ENCODE data around the gene LCK. TPM values are rescaled to one million over a fixed set of nuclear protein-coding genes. Genes with fewer than 3 reads are reported as not detected.

LCK gene
- total RNA-seq, 3 donors from 2014 or later (not counting 1 experiment from before 2014, with no cell fraction given): 180 to 227 (median 215) TPM

- Mint-ChIP-seq H3K4me1 (peaks cover 21% of the 10 kb centered on the region in 2 donors), H3K27ac (peak overlapping the region in 1 of 2 donors; percentile 51), H3K27me3 (ENCODE audit: low read depth in 2 of 2) (no peaks in the 10 kb centered on the region), H3K4me3 (no peak overlapping the region), H3K36me3 (peaks cover 11% of the 10 kb centered on the region), H3K9me3 (no peaks in the 10 kb centered on the region)
- H3K27me3 ChIP-seq (ENCODE audit: control insufficient read depth, insufficient read depth, low read length): no peaks in the 10 kb centered on the region
- no peak overlapping the region for H3K27ac ChIP-seq (ENCODE audit: low read length)
- peaks cover 76% of the 10 kb centered on the region for H3K36me3 ChIP-seq (ENCODE audit: control insufficient read depth, insufficient read depth, low read length)
- H3K4me3 ChIP-seq (ENCODE audit: low read length): no peak overlapping the region
- intact Hi-C loops (cut with micrococcal nuclease): no loop called here
- DNase-seq (no peak), ATAC-seq (no peak)
- peaks cover 9% of the 10 kb centered on the region for H3K4me1 ChIP-seq (ENCODE audit: control insufficient read depth, insufficient read depth, low read length)
- 91% methylated on average over 4 of the region's 4 CpGs for WGBS (ENCODE audit: insufficient coverage)
- no peak for TF ChIP-seq CTCF (IDR thresholded peaks at IDR 0.05)
- no peaks in the 10 kb centered on the region for H3K9me3 ChIP-seq (ENCODE audit: control insufficient read depth, insufficient read depth, low read length)
Measured at GRCh38 chr1:32329931-32330466, 78.9 kb downstream of the LCK start.

- no peak for TF ChIP-seq CTCF (IDR thresholded peaks at IDR 0.05)
- intact Hi-C loops (cut with micrococcal nuclease): no loop called here
- ATAC-seq (no peak), DNase-seq (no peak)
- Histone ChIP-seq H3K9me3 (ENCODE audit: control insufficient read depth, insufficient read depth, low read length) (no peaks in the 10 kb centered on the region), H3K4me3 (ENCODE audit: low read length) (no peak overlapping the region), H3K27ac (ENCODE audit: low read length) (no peak overlapping the region), H3K4me1 (ENCODE audit: control insufficient read depth, insufficient read depth, low read length) (peaks cover 10% of the 10 kb centered on the region), H3K27me3 (ENCODE audit: control insufficient read depth, insufficient read depth, low read length) (no peaks in the 10 kb centered on the region), H3K36me3 (ENCODE audit: control insufficient read depth, insufficient read depth, low read length) (peaks cover 73% of the 10 kb centered on the region)
- Mint-ChIP-seq H3K27ac (no peak overlapping the region), H3K4me3 (no peak overlapping the region), H3K4me1 (peaks cover 18 to 23% of the 10 kb centered on the region in 2 donors), H3K36me3 (peaks cover 11% of the 10 kb centered on the region), H3K9me3 (no peaks in the 10 kb centered on the region), H3K27me3 (ENCODE audit: low read depth in 2 of 2) (no peaks in the 10 kb centered on the region)
- WGBS (ENCODE audit: insufficient coverage): 99% methylated on average over 12 of the region's 12 CpGs
Measured at GRCh38 chr1:32330558-32331151, 79.6 kb downstream of the LCK start.

- Mint-ChIP-seq H3K4me1 (peaks cover 18 to 28% of the 10 kb centered on the region in 2 donors), H3K27me3 (ENCODE audit: low read depth in 2 of 2) (no peaks in the 10 kb centered on the region), H3K36me3 (peaks cover 11% of the 10 kb centered on the region), H3K9me3 (no peaks in the 10 kb centered on the region), H3K4me3 (no peak overlapping the region), H3K27ac (peak overlapping the region in 1 of 2 donors; percentile 9)
- Histone ChIP-seq H3K36me3 (ENCODE audit: control insufficient read depth, insufficient read depth, low read length) (peaks cover 73% of the 10 kb centered on the region), H3K4me3 (ENCODE audit: low read length) (no peak overlapping the region), H3K4me1 (ENCODE audit: control insufficient read depth, insufficient read depth, low read length) (peaks cover 15% of the 10 kb centered on the region), H3K9me3 (ENCODE audit: control insufficient read depth, insufficient read depth, low read length) (no peaks in the 10 kb centered on the region), H3K27ac (ENCODE audit: low read length) (no peak overlapping the region), H3K27me3 (ENCODE audit: control insufficient read depth, insufficient read depth, low read length) (no peaks in the 10 kb centered on the region)
- WGBS (ENCODE audit: insufficient coverage): 95% methylated on average over 12 of the region's 12 CpGs
- TF ChIP-seq CTCF (IDR thresholded peaks at IDR 0.05): no peak
- intact Hi-C loops (cut with micrococcal nuclease): no loop called here
- DNase-seq: no peak
- no peak for ATAC-seq
Measured at GRCh38 chr1:32331549-32331948, 80.5 kb downstream of the LCK start.
